Gastroesophageal sphincter (tissue), 4 donors: ENCODE measurements around the gene C2orf69. TPM values are rescaled to one million over a fixed set of nuclear protein-coding genes. Genes with fewer than 3 reads are reported as not detected.

Source experiments
- ATAC-seq: fragments of 150-250 bp; one replicate; pipeline ENCODE4 v1.9.1; 2016; ENCODE audit warnings: mild to moderate bottlenecking, moderate library complexity
- H3K27ac ChIP-seq, 4 donors: fragments of 200-600 bp; sonication (generic) in 3 of 4; 1 replicate in 3 of 4; 2 replicates in 1 of 4; pipeline ENCODE4 v1.5.1; 2016 to 2019
- H3K27me3 ChIP-seq: fragments of 200-600 bp; sonication (generic); one replicate; pipeline ENCODE4 v1.5.1; 2019
- H3K36me3 ChIP-seq, 2 donors: fragments of 200-600 bp; sonication (generic); one replicate each; pipeline ENCODE4 v1.5.1; 2019; ENCODE audit warnings: control low read depth in 1 of 2
- H3K4me1 ChIP-seq, 3 donors: fragments of 200-600 bp; sonication (generic); 1 replicate in 2 of 3; 2 replicates in 1 of 3; pipeline ENCODE4 v1.5.1; 2016 to 2019; ENCODE audit warnings: control low read depth in 2 of 3
- H3K4me3 ChIP-seq, 2 donors: fragments of 200-600 bp; sonication (generic); one replicate each; pipeline ENCODE4 v1.5.1; 2019; ENCODE audit warnings: mild to moderate bottlenecking in 1 of 2, moderate library complexity in 1 of 2
- H3K9me3 ChIP-seq, 3 donors: fragments of 200-600 bp; sonication (generic); one replicate each; pipeline ENCODE4 v1.5.1; 2017 to 2019; ENCODE audit warnings: control low read depth in 2 of 3
- CTCF ChIP-seq, 4 experiments: fragments of 200-600 bp in 2 of 4; fragments of 450-650 bp in 2 of 4; sonication (generic) in 1 of 4; IDR thresholded peaks; one replicate each; pipeline ENCODE4 v1.5.1; 2017 to 2019; ENCODE audit warnings: antibody characterized with exemption in 4 of 4, mild to moderate bottlenecking in 2 of 4, moderate library complexity in 2 of 4
- EP300 ChIP-seq: sonication (generic); formaldehyde crosslinking; IDR thresholded peaks from one replicate; pipeline ENCODE4 v1.6.1; 2017; ENCODE audit warnings: antibody characterized with exemption, mild to moderate bottlenecking
- POLR2A ChIP-seq, 2 donors: fragments of 450-650 bp; IDR thresholded peaks; one replicate each; pipeline ENCODE4 v1.6.1; 2017; ENCODE audit warnings: antibody characterized with exemption in 2 of 2, mild to moderate bottlenecking in 2 of 2, moderate library complexity in 1 of 2
- POLR2AphosphoS5 ChIP-seq: sonication (generic); formaldehyde crosslinking; IDR thresholded peaks from one replicate; pipeline ENCODE4 v1.6.1; 2017; ENCODE audit warnings: antibody characterized with exemption
- WGBS, 2 donors: methylation state at CpG; one replicate each; pipeline ENCODE4 v1.1.5; 2018; ENCODE audit warnings: low coverage in 1 of 2; 5-methylcytosine and 5-hydroxymethylcytosine counted together
- total RNA-seq, 4 donors: library from RNA; depleted of rRNA; stranded (reverse); fragments of >200 nt; gene quantifications; one replicate each; pipeline ENCODE4 v1.1.0, GENCODE V29; 2016

Gene C2orf69
- total RNA-seq, 4 donors from 2014 or later: 10.9 to 13.6 (median 12.5) TPM

- no peaks in the 10 kb centered on the region for H3K4me1 ChIP-seq
- ATAC-seq: no peak
- H3K36me3 ChIP-seq: no peaks in the 10 kb centered on the region
- 31 to 46% methylated on average over 1 of the region's 1 CpG for WGBS, 2 donors
- peaks cover 3% of the 10 kb centered on the region for H3K27me3 ChIP-seq
- peaks cover 0 to 7% (median 0%) of the 10 kb centered on the region in 3 donors for H3K9me3 ChIP-seq
- no peak overlapping the region for H3K4me3 ChIP-seq
- no peak overlapping the region for H3K27ac ChIP-seq
- TF ChIP-seq CTCF (IDR thresholded peaks at IDR 0.05) (no peak), POLR2AphosphoS5 (no peak)
Observed at GRCh38 chr2:199869653-199870052, 41.4 kb upstream of the C2orf69 start.

GRCh38 chr2:199870581-199870980 is 40.5 kb upstream of the C2orf69 start:
- H3K4me1 ChIP-seq: no peaks in the 10 kb centered on the region
- no peak overlapping the region for H3K27ac ChIP-seq
- H3K36me3 ChIP-seq: no peaks in the 10 kb centered on the region
- no peak for ATAC-seq
- H3K27me3 ChIP-seq: peaks cover 3% of the 10 kb centered on the region
- TF ChIP-seq EP300: no peak
- no peak for TF ChIP-seq CTCF (IDR thresholded peaks at IDR 0.05)
- TF ChIP-seq POLR2AphosphoS5: no peak
- no peak for TF ChIP-seq POLR2A (IDR thresholded peaks at IDR 0.05)
- peaks cover 0 to 10% (median 0%) of the 10 kb centered on the region in 3 donors for H3K9me3 ChIP-seq
- no peak overlapping the region for H3K4me3 ChIP-seq
- 27 to 29% methylated on average over 1 of the region's 1 CpG for WGBS, 2 donors

- peaks cover 0 to 17% (median 0%) of the 10 kb centered on the region in 3 donors for H3K9me3 ChIP-seq
- H3K4me1 ChIP-seq: no peaks in the 10 kb centered on the region
- H3K36me3 ChIP-seq: no peaks in the 10 kb centered on the region
- no peak overlapping the region for H3K27ac ChIP-seq
- no peak overlapping the region for H3K4me3 ChIP-seq
- no peak for ATAC-seq
- no peaks in the 10 kb centered on the region for H3K27me3 ChIP-seq
- WGBS, 2 donors: 92 to 100% methylated on average over 1 of the region's 1 CpG
- TF ChIP-seq CTCF (IDR thresholded peaks at IDR 0.05): no peak
- TF ChIP-seq POLR2A (IDR thresholded peaks at IDR 0.05): no peak
- TF ChIP-seq POLR2AphosphoS5: no peak
- no peak for TF ChIP-seq EP300
Observed at GRCh38 chr2:199874209-199874608, 36.9 kb upstream of the C2orf69 start.

DNA sequence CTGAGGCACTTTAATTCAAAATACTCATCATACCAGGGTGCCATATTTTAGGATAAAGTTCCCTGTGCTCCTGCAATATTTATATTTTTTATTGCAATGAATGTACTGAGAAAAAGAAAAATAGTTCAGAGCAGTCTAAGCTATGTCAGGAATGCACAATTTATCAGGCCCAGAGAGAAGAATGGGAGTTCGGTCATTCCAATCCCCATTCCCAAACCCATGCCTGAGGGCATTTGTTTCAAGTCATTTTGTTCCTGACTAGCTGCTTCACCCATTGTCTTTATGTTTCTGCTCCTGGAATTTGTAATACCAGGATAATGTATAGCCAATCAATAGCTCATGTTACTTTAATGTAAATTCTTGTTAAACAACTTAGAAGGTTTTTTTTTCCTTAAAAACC is 35.7 kb upstream of the C2orf69 start:
- H3K27ac ChIP-seq: no peak overlapping the region
- 71 to 88% methylated on average over 1 of the region's 1 CpG for WGBS, 2 donors
- TF ChIP-seq POLR2AphosphoS5 (no peak), CTCF (IDR thresholded peaks at IDR 0.05) (no peak), POLR2A (IDR thresholded peaks at IDR 0.05) (no peak), EP300 (no peak)
- no peaks in the 10 kb centered on the region for H3K36me3 ChIP-seq
- H3K4me3 ChIP-seq: no peak overlapping the region
- H3K27me3 ChIP-seq: no peaks in the 10 kb centered on the region
- H3K9me3 ChIP-seq: peaks cover 0 to 17% (median 0%) of the 10 kb centered on the region in 3 donors
- H3K4me1 ChIP-seq: no peaks in the 10 kb centered on the region
- ATAC-seq: no peak

GRCh38 chr2:199882667-199883066 is 28.4 kb upstream of the C2orf69 start:
- TF ChIP-seq POLR2A (IDR thresholded peaks at IDR 0.05) (no peak), POLR2AphosphoS5 (no peak), CTCF (IDR thresholded peaks at IDR 0.05) (no peak), EP300 (no peak)
- Histone ChIP-seq H3K36me3 (no peaks in the 10 kb centered on the region), H3K27ac (no peak overlapping the region), H3K4me1 (no peaks in the 10 kb centered on the region), H3K9me3 (peaks cover 0 to 7% (median 0%) of the 10 kb centered on the region in 3 donors), H3K27me3 (no peaks in the 10 kb centered on the region), H3K4me3 (no peak overlapping the region)
- ATAC-seq: no peak
